Lung (tissue), 12 donors: ENCODE data around the gene TSPAN13. TPM values are rescaled to one million over a fixed set of nuclear protein-coding genes. Genes with fewer than 3 reads are reported as not detected.

Experiments
- ATAC-seq: fragments of 200-7000 bp; cut with Tn5 transposase; one replicate; pipeline ENCODE4 v1.9.1; 2020; ENCODE audit warnings: moderate number of reproducible peaks; ENCODE audit not compliant: insufficient read depth, low FRiP score
- DNase-seq, 3 donors: peaks; one replicate each; pipeline ENCODE4 v3.0.0-alpha.2; 2013 to 2017
- H3K27ac ChIP-seq, 2 donors: one replicate each; pipeline ENCODE4 v1.5.1; 2013; ENCODE audit warnings: mild to moderate bottlenecking in 2 of 2, moderate library complexity in 2 of 2, control low read depth in 1 of 2, inconsistent platforms in 1 of 2, low read depth in 1 of 2, low read length in 1 of 2
- H3K27me3 ChIP-seq, 3 donors: one replicate each; pipeline ENCODE4 v1.5.1; 2013; ENCODE audit warnings: low read length in 2 of 3; ENCODE audit not compliant: control insufficient read depth in 3 of 3, insufficient read depth in 3 of 3
- H3K36me3 ChIP-seq, 4 donors: one replicate each; pipeline ENCODE4 v1.5.1; 2013; ENCODE audit warnings: low read length in 4 of 4, mild to moderate bottlenecking in 1 of 4, moderate library complexity in 1 of 4; ENCODE audit not compliant: control insufficient read depth in 4 of 4, insufficient read depth in 4 of 4
- H3K4me1 ChIP-seq, 5 donors: one replicate each; pipeline ENCODE4 v1.5.1; 2013; ENCODE audit warnings: low read length in 5 of 5, mild to moderate bottlenecking in 2 of 5, moderate library complexity in 1 of 5; ENCODE audit not compliant: control insufficient read depth in 5 of 5, insufficient read depth in 5 of 5
- H3K4me3 ChIP-seq: one replicate; pipeline ENCODE4 v1.5.1; 2013; ENCODE audit warnings: mild to moderate bottlenecking, control low read depth, moderate library complexity
- H3K9ac ChIP-seq, 2 donors: one replicate each; pipeline ENCODE4 v1.5.1; 2013; ENCODE audit warnings: low read length in 2 of 2, control low read depth in 1 of 2; ENCODE audit not compliant: insufficient read depth in 1 of 2
- H3K9me3 ChIP-seq, 4 donors: one replicate each; pipeline ENCODE4 v1.5.1; 2013; ENCODE audit warnings: low read length in 3 of 4, mild to moderate bottlenecking in 1 of 4, moderate library complexity in 1 of 4; ENCODE audit not compliant: control insufficient read depth in 4 of 4, insufficient read depth in 3 of 4
- CTCF ChIP-seq: IDR thresholded peaks from 2 replicates; pipeline ENCODE4 v1.5.1; 2012; ENCODE audit warnings: mild to moderate bottlenecking; ENCODE audit errors: control extremely low read depth, extremely low read depth
- WGBS, 2 donors: extraction: QIAGEN DNeasy Blood & Tissue Kit; methylation state at CpG; one replicate each; pipeline ENCODE4 v1.1.7; 2013; 5-methylcytosine and 5-hydroxymethylcytosine counted together
- polyA plus RNA-seq, 2 donors: library from polyadenylated mRNA; stranded (reverse); fragments of 200-250 nt; gene quantifications; one replicate each; pipeline ENCODE4 v1.2.1, GENCODE V29; 2013
- total RNA-seq, 2 donors: library from RNA; depleted of rRNA in 1 of 2; stranded (reverse); fragments of >200 nt in 1 of 2; gene quantifications; one replicate each; pipeline ENCODE4 v1.2.1, GENCODE V29; 2014 to 2021
- donor health status: control.
- donor health status: control.
- donor health status: Bipolar disorder and iron deficiency.
- donor health status: healthy.
- donor health status: DM: yes; HTN: yes; CAD: no.

TSPAN13 gene
- total and polyA plus RNA-seq, 4 donors = 81.1 to 143 (median 125) TPM

DNA sequence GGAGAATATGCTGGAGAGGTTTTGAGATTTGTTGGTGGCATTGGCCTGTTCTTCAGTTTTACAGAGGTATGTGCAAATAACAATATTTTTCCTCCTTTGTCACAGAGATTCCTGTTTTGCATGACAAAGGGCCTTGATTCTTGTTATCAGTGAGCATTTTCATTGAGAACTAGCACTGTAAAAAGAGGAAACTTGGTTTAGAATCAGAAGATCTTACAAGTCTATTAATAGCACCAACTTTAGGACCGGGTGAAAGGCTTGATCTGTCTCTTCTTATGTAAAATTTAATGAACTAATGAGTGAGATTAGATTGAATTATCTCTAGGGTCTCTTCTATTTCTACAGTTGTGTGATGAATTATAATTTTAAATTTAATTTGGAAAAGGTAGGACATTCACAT lies 25.5 kb downstream of the TSPAN13 start:
- DNase-seq (no peak), ATAC-seq (no peak)
- TF ChIP-seq CTCF = no peak
- H3K9me3 ChIP-seq = no peaks in the 10 kb centered on the region
- H3K36me3 ChIP-seq = peaks cover 0 to 10% (median 0%) of the 10 kb centered on the region in 4 donors
- 33 to 54% methylated on average over 1 of the region's 1 CpG for WGBS, 2 donors
- peaks cover 0 to 2% (median 0%) of the 10 kb centered on the region in 5 donors for H3K4me1 ChIP-seq
- H3K27ac ChIP-seq = no peak overlapping the region
- no peak overlapping the region for H3K9ac ChIP-seq
- no peaks in the 10 kb centered on the region for H3K27me3 ChIP-seq
- no peak overlapping the region for H3K4me3 ChIP-seq

- H3K4me1 ChIP-seq = no peaks in the 10 kb centered on the region
- DNase-seq (no peak), ATAC-seq (no peak)
- no peaks in the 10 kb centered on the region for H3K27me3 ChIP-seq
- no peak overlapping the region for H3K9ac ChIP-seq
- no peak overlapping the region for H3K27ac ChIP-seq
- WGBS, 2 donors = 77 to 86% methylated on average over 1 of the region's 1 CpG
- no peak for TF ChIP-seq CTCF
- H3K4me3 ChIP-seq = no peak overlapping the region
- peaks cover 0 to 10% (median 0%) of the 10 kb centered on the region in 4 donors for H3K36me3 ChIP-seq
- H3K9me3 ChIP-seq = no peaks in the 10 kb centered on the region
Measured at GRCh38 chr7:16780596-16780995, 27.0 kb downstream of the TSPAN13 start.

DNA sequence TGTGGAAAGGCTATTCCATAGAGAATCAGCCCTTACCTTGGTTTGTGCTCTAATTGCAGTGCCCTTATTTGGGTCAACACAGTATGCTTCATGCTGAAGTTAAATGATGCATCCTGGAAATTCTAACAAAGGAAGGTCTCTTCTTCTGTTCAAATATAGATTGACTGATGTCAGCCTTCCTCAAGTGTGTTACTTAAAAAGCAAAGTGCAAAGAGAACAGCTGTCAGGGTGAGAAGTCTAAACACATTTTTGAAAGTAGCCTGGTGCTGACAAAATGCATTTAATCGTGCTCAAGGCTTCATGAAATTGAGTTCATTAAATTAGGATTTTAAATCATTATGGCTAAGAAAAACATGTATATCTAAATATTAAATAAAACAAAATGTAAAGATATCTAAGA lies 31.8 kb downstream of the TSPAN13 start:
- H3K9me3 ChIP-seq = no peaks in the 10 kb centered on the region
- no peak overlapping the region for H3K4me3 ChIP-seq
- H3K27ac ChIP-seq = no peak overlapping the region
- no peaks in the 10 kb centered on the region for H3K27me3 ChIP-seq
- DNase-seq = no peak
- WGBS, 2 donors = 80 to 85% methylated on average over 1 of the region's 1 CpG
- H3K9ac ChIP-seq = no peak overlapping the region
- peaks cover 0 to 4% (median 0%) of the 10 kb centered on the region in 5 donors for H3K4me1 ChIP-seq
- no peak for ATAC-seq
- H3K36me3 ChIP-seq = peaks cover 0 to 7% (median 0%) of the 10 kb centered on the region in 4 donors
- TF ChIP-seq CTCF = no peak

- ATAC-seq (no peak), DNase-seq (no peak)
- no peak for TF ChIP-seq CTCF
- no peak overlapping the region for H3K9ac ChIP-seq
- peaks cover 0 to 7% (median 0%) of the 10 kb centered on the region in 4 donors for H3K36me3 ChIP-seq
- no peak overlapping the region for H3K4me3 ChIP-seq
- no peaks in the 10 kb centered on the region for H3K9me3 ChIP-seq
- peaks cover 0 to 4% (median 0%) of the 10 kb centered on the region in 5 donors for H3K4me1 ChIP-seq
- WGBS, 2 donors = 82 to 83% methylated on average over 2 of the region's 2 CpGs
- no peak overlapping the region for H3K27ac ChIP-seq
- no peaks in the 10 kb centered on the region for H3K27me3 ChIP-seq
Measured at GRCh38 chr7:16785846-16786245, 32.3 kb downstream of the TSPAN13 start.
